Measurements from ENCODE around the gene IRAK3. TPM values are rescaled to one million over a fixed set of nuclear protein-coding genes. Genes with fewer than 3 reads are reported as not detected.

IRAK3 gene
- total RNA-seq, 3 donors from 2014 or later, result 2.7 to 11.1 (median 7.0) TPM

- no peak for ATAC-seq
- Histone ChIP-seq H3K9me3 (no peaks in the 10 kb centered on the region), H3K4me3 (no peak overlapping the region), H3K4me1 (ENCODE audit: low read depth) (no peaks in the 10 kb centered on the region), H3K36me3 (ENCODE audit: low read depth) (no peaks in the 10 kb centered on the region)
- TF ChIP-seq CTCF (IDR thresholded peaks at IDR 0.05), result no peak
- no peak for DNase-seq
- intact Hi-C loops (cut with DNase I, micrococcal nuclease), result no loop called here
These were observed 58.7 kb downstream of the IRAK3 start for GRCh38 chr12:66247741-66248140.

- intact Hi-C loops (cut with DNase I, micrococcal nuclease), result no loop called here
These were observed 62.0 kb downstream of the IRAK3 start for GRCh38 chr12:66251049-66251448.

GRCh38 chr12:66252771-66253170 lies 63.8 kb downstream of the IRAK3 start:
- TF ChIP-seq CTCF (IDR thresholded peaks at IDR 0.05), result no peak

More at GRCh38 chr12:66251049-66251448, 62.0 kb downstream of the IRAK3 start:
- H3K9me3 ChIP-seq, result no peaks in the 10 kb centered on the region
- DNase-seq (no peak), ATAC-seq (no peak)
- H3K4me1 ChIP-seq (ENCODE audit: low read depth), result no peaks in the 10 kb centered on the region
- no peak for TF ChIP-seq CTCF (IDR thresholded peaks at IDR 0.05)
- no peak overlapping the region for H3K4me3 ChIP-seq
- H3K36me3 ChIP-seq (ENCODE audit: low read depth), result no peaks in the 10 kb centered on the region

GRCh38 chr12:66255737-66256136 lies 66.7 kb downstream of the IRAK3 start:
- Histone ChIP-seq H3K9me3 (no peaks in the 10 kb centered on the region), H3K4me1 (ENCODE audit: low read depth) (no peaks in the 10 kb centered on the region), H3K36me3 (ENCODE audit: low read depth) (no peaks in the 10 kb centered on the region), H3K4me3 (no peak overlapping the region)
- no peak for TF ChIP-seq CTCF (IDR thresholded peaks at IDR 0.05)
- intact Hi-C loops (cut with DNase I, micrococcal nuclease), result no loop called here
- ATAC-seq, result no peak
- no peak for DNase-seq

More at GRCh38 chr12:66252771-66253170, 63.8 kb downstream of the IRAK3 start:
- Histone ChIP-seq H3K4me3 (no peak overlapping the region), H3K36me3 (ENCODE audit: low read depth) (no peaks in the 10 kb centered on the region), H3K4me1 (ENCODE audit: low read depth) (no peaks in the 10 kb centered on the region), H3K9me3 (no peaks in the 10 kb centered on the region)
- no peak for ATAC-seq
- no peak for DNase-seq
- intact Hi-C loops (cut with DNase I, micrococcal nuclease), result no loop called here

- Histone ChIP-seq H3K4me1 (ENCODE audit: low read depth) (no peaks in the 10 kb centered on the region), H3K36me3 (ENCODE audit: low read depth) (no peaks in the 10 kb centered on the region), H3K4me3 (no peak overlapping the region), H3K9me3 (no peaks in the 10 kb centered on the region)
- no peak for ATAC-seq
- no peak for DNase-seq
- no peak for TF ChIP-seq CTCF (IDR thresholded peaks at IDR 0.05)
- intact Hi-C loops (cut with DNase I, micrococcal nuclease), result no loop called here
These were observed 69.0 kb downstream of the IRAK3 start for GRCh38 chr12:66258011-66258410.

GRCh38 chr12:66262737-66263136 lies 73.7 kb downstream of the IRAK3 start:
- intact Hi-C loops (cut with DNase I, micrococcal nuclease), result no loop called here
- Histone ChIP-seq H3K36me3 (ENCODE audit: low read depth) (no peaks in the 10 kb centered on the region), H3K9me3 (no peaks in the 10 kb centered on the region), H3K4me1 (ENCODE audit: low read depth) (no peaks in the 10 kb centered on the region), H3K4me3 (no peak overlapping the region)
- ATAC-seq (no peak), DNase-seq (no peak)
- no peak for TF ChIP-seq CTCF (IDR thresholded peaks at IDR 0.05)

All from mucosa of descending colon (tissue), 3 donors.